Adrenal gland (tissue), 5 donors: ENCODE measurements around the gene PNPLA5.

Source experiments
- CTCF ChIP-seq, 6 experiments: fragments of 450-650 bp in 4 of 6; fragments of 200-600 bp in 2 of 6; sonication (generic) in 1 of 6; IDR thresholded peaks; 1 replicate in 5 of 6; 2 replicates in 1 of 6; pipeline versions ENCODE4 v1.5.1 to v1.8.0; 2016 to 2021; ENCODE audit warnings: antibody characterized with exemption in 6 of 6, mild to moderate bottlenecking in 2 of 6, moderate library complexity in 1 of 6
- POLR2A ChIP-seq, 2 donors: fragments of 450-650 bp; IDR thresholded peaks; one replicate each; pipeline ENCODE4 v1.6.1; 2017; ENCODE audit warnings: antibody characterized with exemption in 2 of 2, mild to moderate bottlenecking in 2 of 2, moderate library complexity in 1 of 2
- donor health status: DM: no; HTN: no; CAD: no.

DNA sequence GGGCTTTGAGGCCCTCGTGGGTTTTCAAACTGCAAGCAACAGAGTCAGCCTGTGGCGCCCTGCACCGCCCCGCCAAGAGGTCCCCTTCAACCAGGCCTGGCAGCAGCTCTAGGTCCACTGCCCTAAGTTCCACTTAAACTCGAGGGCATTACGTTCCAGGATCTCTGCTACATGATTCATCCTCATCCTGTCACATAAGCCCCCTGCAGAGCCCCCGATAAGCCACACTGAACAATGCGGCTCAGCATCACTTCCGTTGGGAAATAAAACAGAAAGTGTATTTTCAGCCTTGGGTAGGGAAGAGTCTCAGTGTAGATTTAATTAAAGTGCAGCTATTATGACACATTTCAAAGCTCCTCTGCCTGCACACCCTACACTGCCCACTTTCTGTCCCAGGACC is 54.1 kb downstream of the PNPLA5 start:
- TF ChIP-seq CTCF (IDR thresholded peaks at IDR 0.05) (no peak), POLR2A (IDR thresholded peaks at IDR 0.05) (no peak)
